Measurements from ENCODE around the gene BORCS6.

GRCh38 chr17:8160224-8160577 lies 29.8 kb downstream of the BORCS6 start:
- TF ChIP-seq EGR1 (IDR thresholded peaks at IDR 0.05; ENCODE audit: low read depth in 2 of 2) (no peak), RAD21 (IDR thresholded peaks at IDR 0.05) (no peak)

Data from liver (tissue), 2 donors.